ENCODE measurements around the gene TBC1D23.

Gene TBC1D23

GRCh38 chr3:100297784-100298183 lies 37.0 kb downstream of the TBC1D23 start:
- Histone ChIP-seq H3K27ac (ENCODE audit: extremely low read depth, low read depth, low read length) (no peak overlapping the region), H3K4me3 (ENCODE audit: low read depth, low read length) (no peak overlapping the region), H3K36me3 (ENCODE audit: control insufficient read depth in 2 of 2, insufficient read depth in 1 of 2, low read length in 2 of 2) (peaks cover 8 to 52% of the 10 kb centered on the region in 2 experiments; a peak in 2 of 3 replicates), H3K9me3 (ENCODE audit: control insufficient read depth, insufficient read depth, low read depth, low read length) (no peaks in the 10 kb centered on the region), H3K4me1 (ENCODE audit: control insufficient read depth, insufficient read depth, low read length) (no peaks in the 10 kb centered on the region)
- ChIA-PET CTCF (interaction anchor here (1.1 kb wide), 1 partner anchor 13 kb away, joined by 3 read pairs; no protein-coding TSS in a partner anchor), POLR2A (no interaction called here)
- TF ChIP-seq PRDM2 (tag by site-specific recombination; IDR thresholded peaks at IDR 0.05; ENCODE audit: borderline replicate concordance) (no peak), ZNF830 (tag by site-specific recombination; IDR thresholded peaks at IDR 0.05; ENCODE audit: low read depth) (no peak), ZNF112 (tag by site-specific recombination; IDR thresholded peaks at IDR 0.05) (no peak), ZFP37 (tag by site-specific recombination; IDR thresholded peaks at IDR 0.05) (no peak), ZBTB8A (tag by site-specific recombination; IDR thresholded peaks at IDR 0.05) (no peak), ZNF398 (tag by site-specific recombination; IDR thresholded peaks at IDR 0.05) (no peak), ZNF146 (tag by site-specific recombination; IDR thresholded peaks at IDR 0.05) (no peak), ZNF677 (tag by site-specific recombination; IDR thresholded peaks at IDR 0.05) (no peak), ZNF169 (tag by site-specific recombination; IDR thresholded peaks at IDR 0.05) (no peak), ZNF221 (tag by site-specific recombination; IDR thresholded peaks at IDR 0.05; ENCODE audit: borderline replicate concordance) (no peak)

GRCh38 chr3:100299016-100299415 lies 38.2 kb downstream of the TBC1D23 start:
- ChIA-PET POLR2A (no interaction called here), CTCF (interaction anchor here (0.9 to 1.1 kb wide), 3 partner anchors 12 to 17 kb away, joined by 3 to 4 read pairs (median 3); no protein-coding TSS in a partner anchor)
- H3K9me3 ChIP-seq (ENCODE audit: control insufficient read depth, insufficient read depth, low read depth, low read length), result no peaks in the 10 kb centered on the region
- peaks cover 8 to 52% of the 10 kb centered on the region in 2 experiments; a peak in 2 of 3 replicates for H3K36me3 ChIP-seq (ENCODE audit: control insufficient read depth in 2 of 2, insufficient read depth in 1 of 2, low read length in 2 of 2)
- no peak overlapping the region for H3K4me3 ChIP-seq (ENCODE audit: low read depth, low read length)
- H3K4me1 ChIP-seq (ENCODE audit: control insufficient read depth, insufficient read depth, low read length), result no peaks in the 10 kb centered on the region
- H3K27ac ChIP-seq (ENCODE audit: extremely low read depth, low read depth, low read length), result no peak overlapping the region
- TF ChIP-seq ZXDB (tag by site-specific recombination; IDR thresholded peaks at IDR 0.05) (no peak), MEIS1 (CRISPR knock-in tag; IDR thresholded peaks at IDR 0.05; ENCODE audit: borderline replicate concordance) (no peak), ZNF664 (tag by site-specific recombination; IDR thresholded peaks at IDR 0.05) (no peak), ZNF23 (tag by site-specific recombination; IDR thresholded peaks at IDR 0.05; ENCODE audit: borderline replicate concordance) (no peak), SP3 (tag by site-specific recombination; IDR thresholded peaks at IDR 0.05) (no peak), ZNF692 (tag by site-specific recombination; IDR thresholded peaks at IDR 0.05) (no peak), SCRT2 (tag by site-specific recombination; IDR thresholded peaks at IDR 0.05) (no peak), ZNF398 (tag by site-specific recombination; IDR thresholded peaks at IDR 0.05) (no peak), ZNF621 (tag by site-specific recombination; IDR thresholded peaks at IDR 0.05) (no peak), ZNF776 (tag by site-specific recombination; IDR thresholded peaks at IDR 0.05; ENCODE audit: borderline replicate concordance) (no peak), ZNF423 (tag by site-specific recombination; IDR thresholded peaks at IDR 0.05) (no peak)
